ENCODE measurements around the gene EEF1A2.

DNA sequence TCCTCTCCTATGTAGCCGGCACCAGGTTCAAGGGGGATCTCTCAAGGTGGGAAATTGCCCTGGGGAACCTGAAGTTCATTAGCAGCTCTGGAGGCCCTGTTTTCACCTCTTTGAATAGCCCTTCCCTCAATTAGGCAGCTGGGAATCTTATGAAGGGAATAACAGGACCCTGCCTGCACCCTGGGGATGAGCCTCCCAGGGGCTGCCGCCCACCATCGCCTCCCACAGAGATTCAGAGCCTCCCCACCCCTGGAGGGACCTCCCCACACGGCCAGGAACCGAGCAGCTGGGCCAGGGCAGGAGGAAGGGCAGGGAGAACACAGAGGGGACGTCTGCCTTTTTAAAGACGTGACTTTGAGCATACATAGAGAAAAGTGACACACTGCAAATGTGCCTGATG, 4.6 kb upstream of the EEF1A2 start:
- no peak for TF ChIP-seq POLR2A (IDR thresholded peaks at IDR 0.05; ENCODE audit: low read depth, low read length)
- TF ChIP-seq POLR2AphosphoS5 (IDR thresholded peaks at IDR 0.05; ENCODE audit: low read depth, low read length): no peak
- no peak for TF ChIP-seq TAF1 (IDR thresholded peaks at IDR 0.05; ENCODE audit: low read depth, low read length)
- TF ChIP-seq SPI1 (IDR thresholded peaks at IDR 0.05; ENCODE audit: low read depth, low read length): no peak
- TF ChIP-seq PAX5 (IDR thresholded peaks at IDR 0.05; ENCODE audit: insufficient read depth, low read length, severe bottlenecking): no peak
- TF ChIP-seq POU2F2 (IDR thresholded peaks at IDR 0.05; ENCODE audit: low read depth, low read length): no peak

All from GM12891 (cell line).